Measurements from ENCODE around the gene WSB2. TPM values are rescaled to one million over a fixed set of nuclear protein-coding genes. Genes with fewer than 3 reads are reported as not detected.

Gene WSB2
- total RNA-seq, 1 experiment from 2014 or later = 46.2 TPM

DNA sequence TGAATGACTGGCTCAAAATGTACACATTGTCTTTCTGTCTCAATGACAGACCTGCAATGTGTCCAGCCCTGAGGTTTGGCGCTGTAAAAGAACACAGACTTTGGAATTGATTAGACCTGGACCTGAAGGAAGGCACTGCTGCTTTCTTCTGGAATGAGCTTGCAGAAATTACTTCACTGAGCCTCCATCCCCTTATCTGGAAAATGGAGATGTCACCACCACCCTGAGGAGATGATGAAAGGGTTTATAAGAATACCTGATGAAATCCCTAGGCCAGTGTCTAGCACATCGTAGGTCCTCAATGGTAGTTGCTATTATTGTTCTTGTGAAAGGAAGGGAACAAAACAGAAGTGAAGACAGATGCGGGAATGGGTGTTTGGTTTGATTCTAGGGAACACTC, 9.7 kb upstream of the WSB2 start:
- Histone ChIP-seq H3K27ac (no peak overlapping the region), H3F3A (ENCODE audit: insufficient read depth, low read depth) (no peaks in the 10 kb centered on the region), H3K4me1 (replicated peaks; ENCODE audit: insufficient read depth) (no peaks in the 10 kb centered on the region), H3K4me3 (no peak overlapping the region), H4K20me1 (ENCODE audit: insufficient read depth) (no peaks in the 10 kb centered on the region), H3K36me3 (ENCODE audit: low read depth) (no peaks in the 10 kb centered on the region), H3K4me2 (no peak overlapping the region), H3K27me3 (ENCODE audit: insufficient read depth, low read depth) (no peaks in the 10 kb centered on the region), H3K9me3 (ENCODE audit: insufficient read depth, low read depth) (no peaks in the 10 kb centered on the region), H3K79me2 (ENCODE audit: low read depth) (no peaks in the 10 kb centered on the region), H3K9me2 (ENCODE audit: insufficient read depth) (no peaks in the 10 kb centered on the region), H2AFZ (no peak overlapping the region)
- intact Hi-C loops (cut with micrococcal nuclease; ENCODE audit: unreplicated experiment) = no loop called here
- DNase-seq = no peak
- ChIA-PET CTCF (no interaction called here), POLR2A (ENCODE audit: unreplicated experiment) (no interaction called here)
- TF ChIP-seq, protein P1, sequence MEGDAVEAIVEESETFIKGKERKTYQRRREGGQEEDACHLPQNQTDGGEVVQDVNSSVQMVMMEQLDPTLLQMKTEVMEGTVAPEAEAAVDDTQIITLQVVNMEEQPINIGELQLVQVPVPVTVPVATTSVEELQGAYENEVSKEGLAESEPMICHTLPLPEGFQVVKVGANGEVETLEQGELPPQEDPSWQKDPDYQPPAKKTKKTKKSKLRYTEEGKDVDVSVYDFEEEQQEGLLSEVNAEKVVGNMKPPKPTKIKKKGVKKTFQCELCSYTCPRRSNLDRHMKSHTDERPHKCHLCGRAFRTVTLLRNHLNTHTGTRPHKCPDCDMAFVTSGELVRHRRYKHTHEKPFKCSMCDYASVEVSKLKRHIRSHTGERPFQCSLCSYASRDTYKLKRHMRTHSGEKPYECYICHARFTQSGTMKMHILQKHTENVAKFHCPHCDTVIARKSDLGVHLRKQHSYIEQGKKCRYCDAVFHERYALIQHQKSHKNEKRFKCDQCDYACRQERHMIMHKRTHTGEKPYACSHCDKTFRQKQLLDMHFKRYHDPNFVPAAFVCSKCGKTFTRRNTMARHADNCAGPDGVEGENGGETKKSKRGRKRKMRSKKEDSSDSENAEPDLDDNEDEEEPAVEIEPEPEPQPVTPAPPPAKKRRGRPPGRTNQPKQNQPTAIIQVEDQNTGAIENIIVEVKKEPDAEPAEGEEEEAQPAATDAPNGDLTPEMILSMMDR (conservative IDR thresholded peaks at IDR 0.05) = no peak
- no peak for TF ChIP-seq EZH2 (IDR thresholded peaks at IDR 0.05; ENCODE audit: low read depth)
- no TSS peak for BruUV-seq (replicated peaks)

DNA sequence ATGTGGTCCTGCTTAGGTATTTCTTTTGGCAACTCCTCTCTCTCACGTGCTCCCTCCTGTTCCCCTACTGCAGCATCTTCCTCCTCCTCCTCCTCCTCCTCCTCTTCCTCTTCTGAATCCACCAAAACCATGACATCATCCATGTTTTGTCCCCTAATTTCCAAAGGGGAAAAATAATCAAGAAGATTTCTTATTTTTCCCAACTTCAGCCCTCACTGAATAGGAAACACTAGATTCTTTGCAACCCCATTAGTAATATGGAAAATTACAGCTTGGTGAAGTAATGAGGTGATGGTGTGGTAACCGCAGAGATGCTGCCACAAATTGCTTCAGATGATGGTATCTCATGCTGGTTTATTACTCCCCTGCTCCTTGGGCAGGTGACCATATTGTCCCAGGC, 7.5 kb upstream of the WSB2 start:
- Histone ChIP-seq H3K27ac (no peak overlapping the region), H3K4me2 (no peak overlapping the region), H3K4me1 (replicated peaks; ENCODE audit: insufficient read depth) (peaks cover 11% of the 10 kb centered on the region), H3K4me3 (no peak overlapping the region), H3F3A (ENCODE audit: insufficient read depth, low read depth) (no peaks in the 10 kb centered on the region), H3K9me2 (ENCODE audit: insufficient read depth) (no peaks in the 10 kb centered on the region), H2AFZ (no peak overlapping the region), H3K27me3 (ENCODE audit: insufficient read depth, low read depth) (no peaks in the 10 kb centered on the region), H3K36me3 (ENCODE audit: low read depth) (no peaks in the 10 kb centered on the region), H3K79me2 (ENCODE audit: low read depth) (no peaks in the 10 kb centered on the region), H3K9me3 (ENCODE audit: insufficient read depth, low read depth) (no peaks in the 10 kb centered on the region), H4K20me1 (ENCODE audit: insufficient read depth) (no peaks in the 10 kb centered on the region)
- no peak for DNase-seq
- intact Hi-C loops (cut with micrococcal nuclease; ENCODE audit: unreplicated experiment) = no loop called here
- ChIA-PET POLR2A (ENCODE audit: unreplicated experiment) (no interaction called here), CTCF (no interaction called here)
- TF ChIP-seq EZH2 (IDR thresholded peaks at IDR 0.05; ENCODE audit: low read depth) = no peak
- no TSS peak for BruUV-seq (replicated peaks)

DNA sequence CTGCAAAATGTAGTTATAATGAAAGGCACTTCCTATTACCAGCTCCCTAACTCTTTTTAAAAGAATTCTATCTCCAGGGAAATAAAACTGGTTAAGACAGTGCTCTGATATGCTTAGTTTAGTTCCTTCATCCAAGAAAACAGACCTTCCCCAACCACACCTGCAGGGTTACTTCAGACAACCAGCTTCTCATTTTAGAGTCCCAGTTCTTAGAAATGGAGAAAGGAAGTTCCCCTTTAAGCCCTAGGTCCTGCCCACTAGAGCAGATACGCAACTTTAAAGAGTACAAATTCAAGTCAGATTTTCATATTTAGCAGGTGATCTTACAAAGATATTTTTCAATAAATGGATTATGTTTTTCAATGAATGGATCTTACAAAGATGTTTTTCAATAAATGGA, 4.4 kb upstream of the WSB2 start:
- DNase-seq = no peak
- ChIA-PET CTCF (no interaction called here), POLR2A (ENCODE audit: unreplicated experiment) (interaction anchor here (0.6 kb wide), 1 partner anchor 1591 kb away, joined by 3 read pairs; no protein-coding TSS in a partner anchor)
- no peak overlapping the region for H3K4me2 ChIP-seq
- H3K27ac ChIP-seq = no peak overlapping the region
- H3F3A ChIP-seq (ENCODE audit: insufficient read depth, low read depth) = peaks cover 15% of the 10 kb centered on the region
- peaks cover 20% of the 10 kb centered on the region for H3K4me1 ChIP-seq (replicated peaks; ENCODE audit: insufficient read depth)
- no peaks in the 10 kb centered on the region for H3K27me3 ChIP-seq (ENCODE audit: insufficient read depth, low read depth)
- H3K9me3 ChIP-seq (ENCODE audit: insufficient read depth, low read depth) = no peaks in the 10 kb centered on the region
- no peaks in the 10 kb centered on the region for H3K36me3 ChIP-seq (ENCODE audit: low read depth)
- H2AFZ ChIP-seq = no peak overlapping the region
- intact Hi-C loops (cut with micrococcal nuclease; ENCODE audit: unreplicated experiment) = no loop called here
- TF ChIP-seq, protein P1 (conservative IDR thresholded peaks at IDR 0.05) = no peak
- TF ChIP-seq EZH2 (IDR thresholded peaks at IDR 0.05; ENCODE audit: low read depth) = no peak
- H3K4me3 ChIP-seq = no peak overlapping the region
- H3K79me2 ChIP-seq (ENCODE audit: low read depth) = peaks cover 22% of the 10 kb centered on the region
- no TSS peak for BruUV-seq (replicated peaks)
- H3K9me2 ChIP-seq (ENCODE audit: insufficient read depth) = no peaks in the 10 kb centered on the region
- no peaks in the 10 kb centered on the region for H4K20me1 ChIP-seq (ENCODE audit: insufficient read depth)

DNA sequence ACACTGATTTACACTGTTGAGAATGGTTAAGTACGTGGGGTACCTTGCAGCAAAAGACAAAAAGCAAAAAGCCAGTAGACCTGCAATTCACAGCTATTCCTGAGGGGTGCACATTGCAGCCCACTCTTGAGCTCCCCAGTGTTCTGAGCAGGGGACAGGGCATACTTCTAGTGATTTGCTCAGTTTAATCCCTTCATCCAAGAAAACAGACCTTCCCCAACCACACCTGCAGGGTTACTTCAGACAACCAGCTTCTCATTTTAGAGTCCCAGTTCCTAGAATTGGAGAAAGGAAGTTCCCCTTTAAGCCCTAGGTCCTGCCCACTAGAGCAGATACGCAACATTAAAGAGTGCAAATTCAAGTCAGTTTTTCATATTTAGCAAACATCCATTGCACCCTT, 3.6 kb upstream of the WSB2 start:
- H3K9me2 ChIP-seq (ENCODE audit: insufficient read depth) = no peaks in the 10 kb centered on the region
- no peak overlapping the region; the same call in 1 of the 2 replicates for H3K4me2 ChIP-seq
- peaks cover 30% of the 10 kb centered on the region for H3K79me2 ChIP-seq (ENCODE audit: low read depth)
- H3K27me3 ChIP-seq (ENCODE audit: insufficient read depth, low read depth) = no peaks in the 10 kb centered on the region
- no peaks in the 10 kb centered on the region for H3K36me3 ChIP-seq (ENCODE audit: low read depth)
- H3F3A ChIP-seq (ENCODE audit: insufficient read depth, low read depth) = peaks cover 22% of the 10 kb centered on the region
- BruUV-seq (replicated peaks) = no TSS peak
- peaks cover 27% of the 10 kb centered on the region for H3K4me1 ChIP-seq (replicated peaks; ENCODE audit: insufficient read depth)
- peak overlapping the region; percentile 94; the same call in 1 of the 2 replicates for H3K27ac ChIP-seq
- ChIA-PET POLR2A (ENCODE audit: unreplicated experiment) (interaction anchor here (0.6 kb wide), 3 partner anchors 19 to 1850 kb away, joined by 3 to 14 read pairs (median 5); no protein-coding TSS in a partner anchor), CTCF (no interaction called here)
- no peaks in the 10 kb centered on the region for H3K9me3 ChIP-seq (ENCODE audit: insufficient read depth, low read depth)
- no peak for DNase-seq
- no peaks in the 10 kb centered on the region for H4K20me1 ChIP-seq (ENCODE audit: insufficient read depth)
- no peak overlapping the region for H2AFZ ChIP-seq
- no peak overlapping the region for H3K4me3 ChIP-seq
- TF ChIP-seq EZH2 (IDR thresholded peaks at IDR 0.05; ENCODE audit: low read depth) = no peak
- TF ChIP-seq, protein P1 (conservative IDR thresholded peaks at IDR 0.05) = no peak
- intact Hi-C loops (cut with micrococcal nuclease; ENCODE audit: unreplicated experiment) = no loop called here
